Type B pancreatic cell (in vitro differentiated cells): Measurements from ENCODE around the gene MAP3K6. TPM values are rescaled to one million over a fixed set of nuclear protein-coding genes. Genes with fewer than 3 reads are reported as not detected.
A peak's percentile ranks its signal among the peaks of the same experiment; 100 is the strongest.

Experiments used
- DNase-seq: peaks from one replicate; pipeline ENCODE4 v3.0.0; 2021; ENCODE audit warnings: mixed read lengths; ENCODE audit not compliant: unreplicated experiment; ENCODE audit errors: extremely low spot score
- H3K27ac Mint-ChIP-seq: 2 replicates; pipeline ENCODE4 v1.8.0; 2021; ENCODE audit warnings: mild to moderate bottlenecking, mixed read lengths
- H3K27me3 Mint-ChIP-seq: 2 replicates; pipeline ENCODE4 v1.8.0; 2021; ENCODE audit warnings: mixed read lengths
- H3K36me3 Mint-ChIP-seq: 2 replicates; pipeline ENCODE4 v1.8.0; 2021; ENCODE audit warnings: mixed read lengths
- H3K4me1 Mint-ChIP-seq: one replicate; pipeline ENCODE4 v1.8.0; 2021; ENCODE audit warnings: mixed read lengths; ENCODE audit not compliant: unreplicated experiment
- H3K4me3 Mint-ChIP-seq: 2 replicates; pipeline ENCODE4 v1.8.0; 2021; ENCODE audit warnings: mild to moderate bottlenecking, mixed read lengths
- H3K9me3 Mint-ChIP-seq: 2 replicates; pipeline ENCODE4 v1.8.0; 2021; ENCODE audit warnings: mixed read lengths
- CTCF ChIP-seq: fragments of 200-600 bp; sonication (generic); conservative IDR thresholded peaks from 2 replicates; pipeline ENCODE4 v1.5.0; 2021; ENCODE audit warnings: antibody characterized with exemption, mild to moderate bottlenecking
- total RNA-seq: library from RNA; stranded (reverse); gene quantifications from 2 replicates; pipeline ENCODE4 v1.2.1, GENCODE V29; 2021; ENCODE audit warnings: low replicate concordance

MAP3K6 gene
- total RNA-seq, 1 donor from 2014 or later, result 15.6 TPM

GRCh38 chr1:27349784-27350662 is 16.7 kb downstream of the MAP3K6 start:
- H3K4me3 Mint-ChIP-seq, result peak overlapping the region; percentile 68
- peaks cover 4% of the 10 kb centered on the region for H3K36me3 Mint-ChIP-seq
- peak overlapping the region; percentile 66 for H3K27ac Mint-ChIP-seq
- no peak for TF ChIP-seq CTCF
- no peak for DNase-seq
- peaks cover 9% of the 10 kb centered on the region for H3K4me1 Mint-ChIP-seq
- H3K27me3 Mint-ChIP-seq, result peaks cover 4% of the 10 kb centered on the region
- no peaks in the 10 kb centered on the region for H3K9me3 Mint-ChIP-seq

- peaks cover 4% of the 10 kb centered on the region for H3K27me3 Mint-ChIP-seq
- no peak for TF ChIP-seq CTCF
- peak overlapping the region; percentile 66 for H3K4me3 Mint-ChIP-seq
- H3K36me3 Mint-ChIP-seq, result peaks cover 4% of the 10 kb centered on the region
- H3K27ac Mint-ChIP-seq, result peak overlapping the region; percentile 29
- H3K4me1 Mint-ChIP-seq, result peaks cover 9% of the 10 kb centered on the region
- H3K9me3 Mint-ChIP-seq, result no peaks in the 10 kb centered on the region
- DNase-seq, result no peak
Observed at GRCh38 chr1:27348861-27349783, 17.6 kb downstream of the MAP3K6 start.

- Mint-ChIP-seq H3K27me3 (peaks cover 4% of the 10 kb centered on the region), H3K4me1 (peaks cover 20% of the 10 kb centered on the region), H3K27ac (peak overlapping the region; percentile 86), H3K4me3 (peak overlapping the region; percentile 70), H3K9me3 (no peaks in the 10 kb centered on the region), H3K36me3 (peaks cover 4% of the 10 kb centered on the region)
- DNase-seq, result no peak
- TF ChIP-seq CTCF, result no peak
Observed at GRCh38 chr1:27346991-27347624, 19.7 kb downstream of the MAP3K6 start.

- Mint-ChIP-seq H3K36me3 (peaks cover 4% of the 10 kb centered on the region), H3K4me1 (peaks cover 18% of the 10 kb centered on the region), H3K4me3 (peak overlapping the region; percentile 63), H3K9me3 (no peaks in the 10 kb centered on the region), H3K27ac (no peak overlapping the region), H3K27me3 (peaks cover 4% of the 10 kb centered on the region)
- no peak for TF ChIP-seq CTCF
- no peak for DNase-seq
Observed at GRCh38 chr1:27346357-27346756, 20.4 kb downstream of the MAP3K6 start.

GRCh38 chr1:27345272-27345671 is 21.5 kb downstream of the MAP3K6 start:
- H3K36me3 Mint-ChIP-seq, result peaks cover 4% of the 10 kb centered on the region
- H3K4me1 Mint-ChIP-seq, result peaks cover 22% of the 10 kb centered on the region
- H3K4me3 Mint-ChIP-seq, result no peak overlapping the region
- no peak overlapping the region for H3K27ac Mint-ChIP-seq
- no peaks in the 10 kb centered on the region for H3K27me3 Mint-ChIP-seq
- TF ChIP-seq CTCF, result no peak
- H3K9me3 Mint-ChIP-seq, result no peaks in the 10 kb centered on the region
- no peak for DNase-seq
